HuH-7.5 (cell line): Measurements from ENCODE around the gene LDHA.

ENCODE experiments used
- DNase-seq: peaks from one replicate; pipeline ENCODE4 v3.0.0; 2011; ENCODE audit warnings: low spot score

Gene LDHA

DNA sequence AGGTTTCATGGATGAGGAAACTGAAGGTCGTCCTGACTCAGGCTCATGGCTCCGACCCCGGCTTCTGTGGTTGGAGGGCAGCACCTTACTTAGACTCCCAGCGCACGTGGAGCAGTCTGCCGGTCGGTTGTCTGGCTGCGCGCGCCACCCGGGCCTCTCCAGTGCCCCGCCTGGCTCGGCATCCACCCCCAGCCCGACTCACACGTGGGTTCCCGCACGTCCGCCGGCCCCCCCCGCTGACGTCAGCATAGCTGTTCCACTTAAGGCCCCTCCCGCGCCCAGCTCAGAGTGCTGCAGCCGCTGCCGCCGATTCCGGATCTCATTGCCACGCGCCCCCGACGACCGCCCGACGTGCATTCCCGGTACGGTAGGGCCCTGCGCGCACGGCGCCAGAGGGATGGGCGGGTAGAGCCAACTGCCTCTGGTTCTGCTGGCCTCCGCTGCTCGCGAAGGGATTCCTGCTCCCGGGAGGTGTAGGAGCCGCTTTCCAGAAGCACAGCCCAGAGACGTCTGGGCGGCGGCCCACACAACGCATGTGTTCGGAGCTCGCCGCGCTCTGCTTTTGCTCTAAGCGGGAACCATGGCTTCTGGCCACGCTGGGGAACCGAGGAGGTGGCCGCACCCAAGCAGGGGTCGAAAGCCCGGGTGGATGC is at the start of gene LDHA:
Gene LDHA, plus strand, starts transcription at position 289 of the 653 bp plus-strand sequence. CDS start 2,280 bp downstream, outside the sequence.
- peak; percentile 78 for DNase-seq

- DNase-seq = no peak
Measured at GRCh38 chr11:18347471-18348125, 46.8 kb upstream of the LDHA start.

- no peak for DNase-seq
Measured at GRCh38 chr11:18352581-18352980, 41.8 kb upstream of the LDHA start.

- DNase-seq = no peak
Measured at GRCh38 chr11:18358646-18359045, 35.7 kb upstream of the LDHA start.

DNA sequence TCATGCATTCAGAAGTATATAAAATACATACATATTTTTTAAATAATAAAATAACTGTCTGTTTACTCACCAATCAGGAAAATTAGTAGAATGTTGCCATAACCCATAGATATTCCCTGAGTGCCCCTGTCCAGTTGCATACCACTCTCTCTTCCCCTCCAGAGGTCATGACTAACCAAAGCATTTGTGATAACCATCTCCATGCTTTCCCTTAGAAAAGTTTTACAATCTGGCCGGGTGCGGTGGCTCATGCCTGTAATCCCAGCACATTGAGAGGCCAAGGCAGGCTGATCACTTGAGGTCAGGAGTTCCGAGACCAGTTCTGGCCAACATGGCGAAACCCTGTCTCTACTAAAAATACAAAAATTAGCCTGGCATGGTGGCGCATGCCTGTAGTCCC is 33.2 kb upstream of the LDHA start:
- no peak for DNase-seq

GRCh38 chr11:18364495-18365073 is 29.8 kb upstream of the LDHA start:
- DNase-seq = no peak

DNA sequence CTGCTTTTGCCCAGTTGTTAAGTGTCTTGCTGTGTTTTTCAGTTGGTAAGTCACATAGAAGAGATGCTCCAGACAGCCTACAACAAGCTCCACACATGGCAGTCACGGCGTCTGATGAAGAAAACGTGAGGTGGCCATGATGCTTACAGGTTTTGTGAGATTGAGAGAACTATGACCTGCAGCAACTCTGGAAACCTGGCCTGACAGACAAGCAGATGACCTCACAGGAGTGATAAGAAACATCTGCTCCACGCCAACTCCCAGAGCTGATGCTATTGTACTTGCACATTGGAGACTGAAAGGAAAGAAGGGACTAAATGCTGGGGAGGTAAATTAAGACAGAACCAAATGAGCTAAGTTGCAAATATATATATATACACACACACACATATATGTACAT is 28.6 kb upstream of the LDHA start:
- no peak for DNase-seq

GRCh38 chr11:18366286-18366685 is 28.1 kb upstream of the LDHA start:
- DNase-seq = no peak

- no peak for DNase-seq
Measured at GRCh38 chr11:18367431-18367830, 26.9 kb upstream of the LDHA start.

- no peak for DNase-seq
Measured at GRCh38 chr11:18368221-18368620, 26.1 kb upstream of the LDHA start.

DNA sequence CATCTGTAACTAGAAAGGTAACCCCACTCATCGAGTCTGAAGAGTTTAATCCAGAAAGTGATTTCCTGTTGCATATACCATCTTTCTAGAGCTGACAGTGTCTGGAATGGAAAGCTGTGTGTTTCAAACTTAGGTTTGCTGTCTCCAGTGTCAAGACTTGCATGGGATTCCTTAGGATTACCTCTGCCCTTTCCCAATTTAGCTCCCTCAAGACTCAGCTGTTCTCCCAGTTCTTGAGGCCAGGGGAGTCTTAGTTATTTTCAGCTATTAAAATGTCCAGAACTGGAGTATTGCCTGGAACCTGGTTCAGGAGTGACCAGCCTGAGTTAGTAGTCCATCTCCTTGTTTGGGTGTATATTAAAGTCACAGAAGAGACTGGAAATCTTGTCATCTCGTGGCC is 25.0 kb upstream of the LDHA start:
- DNase-seq = no peak

DNA sequence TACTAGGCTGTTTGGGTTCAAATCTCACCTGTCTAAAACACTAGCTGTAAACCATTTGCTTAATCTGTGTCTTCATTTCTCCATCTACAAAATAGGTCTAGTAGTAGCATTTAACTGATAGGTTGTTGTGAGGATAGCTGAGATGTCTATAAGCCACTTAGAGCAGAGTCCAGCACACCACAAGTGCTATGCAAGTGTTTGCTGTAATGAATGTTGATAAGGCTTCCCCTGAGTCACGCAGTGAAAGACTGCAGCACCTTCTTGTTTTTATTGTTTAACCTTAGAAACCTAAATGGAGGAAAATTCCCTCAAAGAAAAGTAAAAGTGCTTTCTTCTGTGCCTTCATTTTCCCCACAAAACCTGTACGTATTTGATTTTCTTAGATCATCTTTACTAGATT is 23.1 kb upstream of the LDHA start:
- no peak for DNase-seq

DNA sequence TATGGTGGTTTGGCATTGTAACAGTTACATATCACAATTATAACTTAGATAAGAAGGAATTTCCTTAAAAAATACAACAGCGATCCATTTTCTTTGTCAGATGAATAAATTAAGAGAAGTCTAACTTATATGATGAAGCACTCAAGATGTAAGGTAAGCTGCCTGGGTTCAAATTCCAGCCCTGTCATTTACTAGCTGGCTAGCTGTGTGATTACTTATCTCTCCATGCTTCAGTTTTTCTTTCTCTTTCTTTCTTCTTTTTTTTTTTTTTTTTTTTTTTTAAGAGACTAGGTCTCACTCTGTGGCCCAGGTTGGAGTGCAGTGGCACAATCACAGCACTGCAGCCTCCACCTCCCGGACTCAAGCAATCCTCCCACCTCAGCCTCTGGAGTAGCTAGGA is 22.2 kb upstream of the LDHA start:
- DNase-seq = no peak

DNA sequence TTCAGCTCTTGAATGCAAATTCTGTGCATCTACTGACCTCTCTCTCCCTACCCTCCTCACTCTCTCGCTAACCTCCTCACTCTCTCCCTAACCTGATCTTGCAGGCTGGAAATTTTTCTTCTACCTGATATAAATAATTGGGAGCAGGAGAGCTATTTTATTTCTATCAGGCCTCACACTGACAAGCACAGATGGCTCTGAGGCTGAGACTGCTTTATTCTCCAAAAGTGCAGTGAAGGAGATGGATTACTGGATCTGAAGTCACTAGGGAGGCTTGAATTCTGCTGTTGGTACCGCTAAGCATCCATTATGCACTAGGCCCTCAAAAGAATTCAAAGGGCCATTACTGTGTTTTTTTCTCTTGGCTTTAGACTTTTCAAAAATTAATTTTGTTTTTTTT is 19.4 kb upstream of the LDHA start:
- DNase-seq = no peak

- DNase-seq = no peak
Measured at GRCh38 chr11:18375941-18376340, 18.4 kb upstream of the LDHA start.

- DNase-seq = no peak
Measured at GRCh38 chr11:18379201-18379600, 15.2 kb upstream of the LDHA start.

GRCh38 chr11:18383388-18384156 is 10.8 kb upstream of the LDHA start:
- peak; percentile 43 for DNase-seq

GRCh38 chr11:18384157-18384641 is 10.2 kb upstream of the LDHA start:
- DNase-seq = peak; percentile 42

GRCh38 chr11:18390088-18390487 is 4.3 kb upstream of the LDHA start:
- DNase-seq = no peak

GRCh38 chr11:18392434-18393321 is 1.7 kb upstream of the LDHA start:
- no peak for DNase-seq

DNA sequence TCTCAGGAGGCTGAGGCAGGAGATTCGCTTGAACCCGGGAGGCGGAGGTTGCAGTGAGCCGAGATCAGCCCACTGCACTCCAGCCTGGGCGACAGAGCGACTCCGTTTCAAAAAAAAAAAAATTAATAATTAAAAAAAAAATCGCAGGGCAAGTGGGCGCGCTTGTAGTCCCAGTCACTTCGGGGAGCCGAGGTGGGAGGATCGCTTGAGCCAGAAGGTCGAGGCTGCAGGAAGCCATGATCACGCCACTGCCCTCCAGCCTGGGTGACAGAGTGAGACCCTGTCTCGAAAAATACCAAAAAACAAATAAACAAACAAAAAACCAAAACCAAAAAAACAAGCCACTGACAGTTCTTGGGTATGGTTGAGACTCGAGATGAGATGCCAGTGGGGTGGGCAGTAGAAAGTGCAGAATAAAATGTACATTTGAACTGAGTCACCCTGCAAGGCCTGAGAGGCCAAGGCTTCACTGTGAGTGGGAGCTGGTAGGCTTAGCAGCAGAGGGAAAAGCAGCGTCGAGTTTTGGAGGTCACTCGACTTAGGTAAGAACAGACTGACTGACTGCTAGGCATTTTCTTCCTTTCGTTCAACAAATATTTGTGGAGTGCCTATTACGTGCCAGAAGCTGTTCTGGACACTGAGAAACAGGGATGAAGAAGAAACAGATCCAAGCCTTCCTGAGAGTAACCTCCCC is 635 bp upstream of the LDHA start:
- DNase-seq = peak; percentile 11
